ENCODE results near the gene CSF3. TPM values are rescaled to one million over a fixed set of nuclear protein-coding genes. Genes with fewer than 3 reads are reported as not detected.

CSF3 gene
- total RNA-seq, 2 donors from 2014 or later = 0.20 to 0.67 TPM

DNA sequence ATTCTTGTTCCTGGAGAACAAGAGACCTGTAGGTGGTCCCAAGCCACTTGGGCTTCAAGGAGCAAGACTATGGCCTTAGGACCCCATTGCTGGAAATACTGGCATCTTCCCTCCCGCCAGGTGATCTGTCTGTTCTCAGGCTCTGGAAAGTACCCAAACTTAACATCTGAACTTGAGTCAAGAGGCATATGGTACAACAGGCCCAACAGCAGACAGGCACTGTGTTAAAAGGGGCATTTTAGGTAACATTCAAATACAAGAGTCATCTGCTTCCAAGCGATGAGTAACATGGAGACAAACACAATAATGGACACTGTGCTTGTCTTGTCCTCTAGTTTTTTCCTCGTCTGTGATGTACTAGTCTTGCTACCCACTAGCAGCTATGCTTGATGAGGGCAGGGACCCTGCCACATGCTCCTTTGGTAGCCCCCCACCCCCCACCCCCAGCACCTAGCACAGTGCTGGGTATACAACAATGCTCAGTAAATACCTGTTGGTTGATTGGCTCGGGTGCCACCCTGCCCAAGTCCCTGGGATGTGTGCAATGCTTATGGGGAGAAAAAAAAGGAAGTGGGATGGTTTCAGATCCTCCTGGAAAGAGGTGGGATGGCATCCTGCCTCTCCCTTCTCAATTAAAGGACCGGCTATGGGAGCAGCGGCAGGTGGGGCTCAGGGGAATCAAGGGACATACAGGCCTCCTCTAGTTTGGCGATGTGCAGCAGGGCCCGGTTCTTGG is 19.4 kb downstream of the CSF3 start:
- DNase-seq = no peak
- no peak for ATAC-seq
- intact Hi-C loops (cut with DNase I, micrococcal nuclease) = no loop called here

DNA sequence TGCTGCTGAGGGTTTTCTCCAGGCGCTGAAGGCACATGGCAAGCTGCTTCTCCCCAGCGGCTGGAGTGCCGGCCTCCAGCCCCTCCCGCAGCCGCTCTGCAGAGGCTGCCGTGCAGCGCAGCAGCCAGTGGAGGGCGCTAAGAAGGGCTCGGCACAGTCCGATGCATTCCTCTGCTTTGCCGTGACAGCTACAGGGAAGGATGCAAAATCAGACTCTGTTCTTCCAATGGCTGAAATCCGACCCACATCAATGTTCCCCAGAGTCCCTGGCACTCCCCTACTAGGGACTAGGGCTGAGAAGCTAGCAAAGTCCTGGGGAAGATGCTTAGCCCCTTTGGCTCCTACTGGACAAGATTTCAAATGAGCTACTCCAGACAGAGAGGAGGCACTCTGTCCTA is 19.9 kb downstream of the CSF3 start:
- DNase-seq = peak in 1 of 2 donors; percentile 52
- intact Hi-C loops (cut with DNase I, micrococcal nuclease) = no loop called here
- ATAC-seq = peak; percentile 48

DNA sequence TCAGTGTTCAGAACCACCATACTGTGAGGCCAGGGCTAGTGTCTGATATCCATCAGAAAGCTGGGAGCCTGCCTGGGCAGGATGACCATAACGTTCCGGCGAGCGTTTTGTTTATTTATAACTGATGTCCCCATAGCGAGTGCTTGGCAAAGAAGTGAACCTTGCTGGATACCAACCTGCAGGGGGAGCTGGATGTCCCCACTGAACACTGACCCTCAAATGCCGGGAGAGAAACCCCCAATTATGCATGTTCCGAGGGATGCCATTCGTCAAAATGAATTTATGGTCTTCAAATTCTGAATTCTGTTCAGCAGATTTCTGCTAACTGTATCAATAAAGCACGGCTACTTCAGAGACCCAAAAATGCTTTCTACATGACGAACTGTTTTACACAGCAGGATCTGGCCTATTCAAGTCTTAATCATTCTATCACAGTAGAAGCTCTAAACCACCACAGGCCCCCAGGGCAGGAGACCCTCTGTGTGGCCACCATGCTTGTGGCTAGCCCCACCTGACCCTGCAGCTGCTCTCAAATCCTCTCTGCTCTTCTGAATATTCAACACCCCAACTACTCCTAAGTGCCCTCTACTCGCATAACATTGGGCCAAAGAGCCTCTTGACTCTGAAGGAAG is 23.8 kb downstream of the CSF3 start:
- DNase-seq = peak; percentile 55 to 74
- intact Hi-C loops (cut with DNase I, micrococcal nuclease) = no loop called here
- peak; percentile 26 for ATAC-seq

DNA sequence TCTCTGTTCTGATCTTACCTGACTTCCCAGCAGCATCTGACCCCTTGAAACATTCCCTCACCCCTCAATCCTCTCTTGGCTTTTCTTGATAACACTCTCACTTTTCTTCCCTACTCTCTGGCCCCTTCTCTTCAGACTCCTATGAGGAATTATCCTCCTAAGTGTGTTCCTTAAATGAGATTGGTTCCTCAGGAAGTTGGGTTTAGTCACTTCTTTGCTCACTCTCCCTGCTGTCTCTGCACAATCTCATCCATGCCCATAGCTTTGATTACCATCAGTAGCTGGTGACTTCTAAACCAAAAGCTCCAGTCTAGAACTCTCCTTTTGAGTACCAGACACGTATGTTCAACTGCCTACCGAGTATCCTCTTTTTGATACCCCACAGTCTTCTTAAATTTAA is 26.0 kb downstream of the CSF3 start:
- DNase-seq (no peak), ATAC-seq (no peak)
- intact Hi-C loops (cut with DNase I, micrococcal nuclease) = no loop called here

DNA sequence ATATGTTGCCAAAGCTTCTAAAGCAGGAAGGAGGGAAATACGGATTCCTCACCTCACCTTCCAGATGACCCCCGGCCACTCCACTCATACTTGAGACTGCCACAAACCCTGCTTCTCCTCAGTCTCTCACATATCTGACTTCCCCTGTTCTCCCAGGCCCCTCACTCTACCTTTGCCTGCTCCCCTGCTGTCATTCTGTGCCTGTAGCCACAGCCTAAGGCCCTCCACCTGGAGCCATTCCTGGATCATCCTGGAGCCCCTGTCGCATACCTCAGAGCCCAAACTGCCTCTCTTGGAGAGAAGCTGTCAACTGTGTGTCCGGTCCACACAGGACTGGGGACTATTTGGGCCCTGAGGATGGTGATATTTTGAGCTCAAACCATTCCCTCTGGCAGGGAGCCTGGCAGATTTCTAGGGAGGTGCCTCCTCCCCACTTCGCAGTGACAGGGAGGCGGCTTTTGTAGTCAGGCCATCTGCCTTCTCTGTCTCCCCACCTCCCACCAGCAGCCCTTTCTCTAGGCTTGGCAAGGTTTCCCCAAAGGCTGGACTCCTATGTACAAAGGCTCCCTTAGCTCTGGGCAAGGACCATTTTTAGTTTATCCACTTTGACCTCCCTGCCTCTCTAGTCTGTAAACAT is 41.3 kb downstream of the CSF3 start:
- DNase-seq (no peak), ATAC-seq (no peak)
- intact Hi-C loops (cut with DNase I, micrococcal nuclease) = no loop called here

DNA sequence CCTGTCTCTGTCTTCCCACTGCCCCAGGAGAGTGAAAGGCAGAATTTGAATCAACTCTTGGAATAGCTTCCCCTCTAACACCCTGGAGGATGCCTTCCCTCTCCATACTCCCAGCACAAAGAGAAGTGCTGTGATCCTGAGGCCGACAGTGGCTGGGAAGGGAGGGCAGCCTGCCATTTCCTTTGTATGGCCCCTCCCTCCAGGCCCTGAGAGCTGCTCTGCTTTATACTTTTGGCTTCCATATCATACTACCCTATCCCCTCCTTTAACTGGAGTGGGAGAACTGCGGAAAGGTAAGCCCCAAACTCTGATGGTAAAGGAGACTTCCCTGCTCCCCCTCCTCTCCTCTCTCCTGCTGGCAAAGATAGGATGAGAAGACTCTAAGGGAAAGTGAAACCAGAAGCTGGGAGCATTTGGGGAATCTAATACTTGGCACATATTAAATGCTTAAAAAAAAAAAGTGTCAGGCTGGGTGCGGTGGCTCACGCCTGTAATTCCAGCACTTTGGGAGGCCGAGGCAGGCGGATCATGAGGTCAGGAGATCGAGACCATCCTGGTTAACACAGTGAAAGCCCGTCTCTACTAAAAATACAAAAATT is 43.0 kb downstream of the CSF3 start:
- ATAC-seq (no peak), DNase-seq (no peak)
- intact Hi-C loops (cut with DNase I, micrococcal nuclease) = no loop called here

DNA sequence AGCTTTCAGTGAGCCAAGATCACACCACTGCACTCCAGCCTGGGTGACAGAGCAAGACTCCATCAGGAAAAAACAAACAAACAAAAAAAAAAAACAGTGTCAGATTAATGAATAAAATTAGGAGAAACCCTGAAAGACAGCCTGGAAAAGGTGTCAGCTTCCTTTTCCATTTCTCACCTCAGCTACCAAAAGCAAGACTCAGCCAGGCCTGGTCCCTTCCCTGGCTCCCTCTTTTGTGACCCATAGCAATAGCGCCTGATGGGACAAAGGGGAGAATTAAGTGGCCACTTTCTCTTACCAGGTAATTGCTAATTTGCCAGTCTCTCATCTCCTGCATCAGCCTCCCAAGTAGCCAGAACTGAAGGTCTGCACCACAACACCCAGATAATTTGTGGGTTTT is 43.6 kb downstream of the CSF3 start:
- no peak for ATAC-seq
- intact Hi-C loops (cut with DNase I, micrococcal nuclease) = no loop called here
- DNase-seq = no peak

DNA sequence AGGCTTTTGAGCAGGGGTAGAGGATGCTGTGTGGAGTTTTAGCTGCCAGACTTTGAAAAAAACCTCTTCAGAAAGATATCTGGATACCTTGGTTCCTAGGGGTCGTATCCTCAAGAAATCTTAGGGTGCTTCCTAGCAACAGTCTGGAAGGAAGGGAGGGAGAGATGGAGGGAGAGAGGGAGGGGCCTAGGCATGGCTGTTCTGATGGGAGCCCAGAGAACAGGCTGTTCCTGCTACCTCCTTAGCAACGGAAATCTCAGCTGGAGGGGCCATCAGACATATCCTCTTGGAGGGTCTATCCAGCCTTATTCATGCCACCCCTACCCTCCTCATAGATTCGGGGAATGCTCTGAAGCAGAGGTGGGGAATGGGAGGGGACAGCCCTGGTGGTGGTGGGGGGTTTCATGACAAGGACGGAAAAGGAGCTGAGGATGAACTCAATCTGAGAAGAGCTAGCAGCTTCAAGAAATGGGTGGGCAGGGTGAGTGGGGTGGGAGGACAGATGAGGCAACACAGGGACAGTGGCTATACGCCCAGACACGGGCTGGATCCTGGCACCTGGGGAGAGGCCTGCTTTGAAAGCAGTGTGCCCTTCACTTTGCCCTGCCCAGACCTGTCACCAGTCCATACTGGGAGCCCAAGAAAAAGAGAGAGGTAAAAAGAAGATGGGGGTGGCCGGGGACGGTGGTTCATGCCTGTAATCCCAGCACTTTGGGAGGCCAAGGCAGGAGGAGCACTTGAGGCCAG is 44.7 kb downstream of the CSF3 start:
- no peak for ATAC-seq
- no peak for DNase-seq
- intact Hi-C loops (cut with DNase I, micrococcal nuclease) = no loop called here

DNA sequence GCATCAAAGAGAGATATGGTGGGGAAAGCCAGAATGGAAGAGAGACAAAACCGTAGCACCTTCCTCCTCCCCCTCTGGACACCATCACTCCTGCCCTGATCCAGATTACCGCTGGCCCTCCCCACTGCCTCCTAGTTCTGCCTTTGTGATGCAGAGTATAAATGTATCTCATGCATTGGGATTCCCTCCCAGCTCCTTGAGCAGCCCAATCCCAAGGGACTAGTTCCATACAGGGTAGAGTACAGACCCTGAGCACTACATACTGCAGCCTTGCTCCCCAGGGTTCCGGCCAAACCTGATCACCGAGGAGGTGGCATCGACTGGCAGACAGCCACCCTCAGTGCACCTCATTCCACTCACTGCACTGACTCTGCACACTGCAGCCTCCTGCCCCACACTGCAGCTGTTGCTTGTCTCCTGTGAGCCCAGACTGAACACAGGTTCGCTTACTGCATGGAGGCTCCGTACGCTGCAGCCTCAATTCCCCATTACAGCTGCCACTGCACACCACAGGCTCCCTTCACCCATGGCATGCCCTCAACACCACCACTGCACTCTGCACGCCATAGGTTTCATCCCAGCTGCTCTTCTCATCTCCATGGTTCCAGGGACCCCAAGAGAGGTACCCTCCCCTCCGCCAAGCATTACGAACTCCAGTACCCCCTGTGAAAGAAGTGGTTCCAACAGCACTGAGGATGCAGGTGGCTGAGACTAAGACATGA is 45.8 kb downstream of the CSF3 start:
- no peak for ATAC-seq
- DNase-seq = no peak
- intact Hi-C loops (cut with DNase I, micrococcal nuclease) = no loop called here

DNA sequence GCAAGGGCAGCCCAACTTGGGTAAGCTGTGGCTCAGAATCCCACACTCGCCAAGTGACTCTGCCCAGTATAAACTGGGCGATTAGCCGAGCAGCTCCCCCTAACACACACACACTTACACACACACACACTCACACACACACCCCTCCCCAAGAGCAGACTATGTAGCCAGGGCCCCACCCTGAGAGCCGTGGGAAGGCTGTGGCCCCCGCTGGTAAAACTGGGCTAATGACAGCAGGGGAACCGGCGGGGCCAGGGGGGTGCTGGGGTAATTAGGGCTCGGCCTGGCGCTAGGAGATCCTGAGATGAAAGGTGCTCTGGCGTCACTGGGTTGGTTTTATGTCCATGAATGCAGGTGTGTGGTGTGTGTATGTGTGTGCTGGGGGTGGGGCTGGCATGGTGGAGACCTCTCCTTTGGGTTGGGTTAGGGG is 46.4 kb downstream of the CSF3 start:
- DNase-seq (peak in 1 of 2 donors; percentile 38), ATAC-seq (peak; percentile 6)
- intact Hi-C loops (cut with DNase I, micrococcal nuclease) = no loop called here

DNA sequence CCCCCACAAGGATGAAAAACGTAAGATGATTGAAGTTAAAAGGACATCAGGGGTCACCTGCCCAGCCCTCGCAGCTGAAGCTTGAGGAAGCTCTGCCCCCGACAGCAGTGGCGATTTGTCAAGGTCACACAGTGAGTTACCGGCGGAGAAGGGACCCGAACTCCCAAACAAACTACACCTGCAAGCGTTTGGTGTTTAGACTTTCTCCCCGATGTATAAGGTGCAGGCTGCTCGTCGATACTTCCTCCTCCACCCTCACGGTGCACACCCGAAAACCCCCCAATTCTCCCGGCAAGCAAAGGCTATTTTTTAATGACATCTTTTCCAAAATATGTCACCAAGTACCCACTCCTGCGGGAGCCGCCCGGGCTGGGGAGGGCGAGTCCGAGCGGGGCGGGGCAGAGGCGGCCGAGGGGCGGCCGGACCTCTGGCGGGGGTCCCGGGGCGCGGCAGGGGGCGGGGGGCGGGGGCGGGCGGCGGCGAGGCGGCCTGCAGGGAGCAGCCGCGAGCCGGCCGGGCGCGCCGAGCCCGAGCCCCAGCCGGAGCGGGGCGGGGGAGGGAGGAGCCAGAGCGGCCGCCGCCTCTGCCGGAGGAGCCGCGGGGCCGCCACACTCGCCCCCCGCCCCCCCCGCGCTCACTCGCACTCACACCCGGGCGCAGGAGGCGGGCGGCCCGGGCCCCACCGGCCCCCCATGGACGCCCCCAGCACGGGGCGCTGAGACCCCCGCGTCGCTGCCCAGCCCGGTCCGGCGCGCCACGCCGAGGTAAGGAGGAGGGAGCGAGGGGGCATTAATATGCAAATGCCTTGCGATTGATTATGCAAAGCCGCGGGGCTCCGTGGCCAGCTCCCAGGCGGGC is 47.3 kb downstream of the CSF3 start, which contains the start of gene THRA:
THRA (plus strand) TSS at position 637 of the 858 bp plus-strand sequence. CDS start 11,524 bp downstream, outside the sequence.
- intact Hi-C loops (cut with DNase I, micrococcal nuclease) = no loop called here
- DNase-seq (peak; percentile 57 to 81), ATAC-seq (peak; percentile 71)

DNA sequence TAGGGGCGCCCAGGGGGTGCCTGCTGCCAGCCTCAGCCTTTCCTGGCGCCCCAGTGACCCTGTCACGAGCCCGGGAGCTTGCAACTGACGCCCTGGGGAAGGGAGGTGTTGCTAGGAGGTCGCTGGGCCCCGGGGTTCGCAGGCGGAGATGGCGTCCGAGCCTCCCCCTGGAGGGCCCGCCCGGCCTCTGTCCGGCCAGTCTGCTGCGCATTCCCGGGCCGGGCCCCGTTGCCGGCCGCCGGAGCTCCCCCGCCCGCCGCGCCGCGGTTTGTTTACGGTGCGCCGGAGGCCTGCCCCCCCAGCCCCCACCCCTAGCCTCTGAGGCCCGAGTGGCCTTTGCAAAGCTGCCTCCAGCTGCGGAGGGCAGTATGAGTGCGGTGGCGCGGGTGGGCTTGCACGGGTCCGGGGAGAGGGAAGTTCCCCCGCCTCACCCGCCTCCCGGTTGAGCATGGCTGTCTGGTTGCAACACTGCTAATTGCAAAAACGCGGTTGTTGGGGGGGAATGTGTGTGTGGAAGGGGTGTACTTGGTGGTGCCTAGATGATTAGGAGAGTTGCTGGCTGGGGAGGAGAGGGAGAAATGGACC is 48.0 kb downstream of the CSF3 start:
- peak; percentile 63 to 66 for DNase-seq
- peak; percentile 58 for ATAC-seq
- intact Hi-C loops (cut with DNase I, micrococcal nuclease) = no loop called here

DNA sequence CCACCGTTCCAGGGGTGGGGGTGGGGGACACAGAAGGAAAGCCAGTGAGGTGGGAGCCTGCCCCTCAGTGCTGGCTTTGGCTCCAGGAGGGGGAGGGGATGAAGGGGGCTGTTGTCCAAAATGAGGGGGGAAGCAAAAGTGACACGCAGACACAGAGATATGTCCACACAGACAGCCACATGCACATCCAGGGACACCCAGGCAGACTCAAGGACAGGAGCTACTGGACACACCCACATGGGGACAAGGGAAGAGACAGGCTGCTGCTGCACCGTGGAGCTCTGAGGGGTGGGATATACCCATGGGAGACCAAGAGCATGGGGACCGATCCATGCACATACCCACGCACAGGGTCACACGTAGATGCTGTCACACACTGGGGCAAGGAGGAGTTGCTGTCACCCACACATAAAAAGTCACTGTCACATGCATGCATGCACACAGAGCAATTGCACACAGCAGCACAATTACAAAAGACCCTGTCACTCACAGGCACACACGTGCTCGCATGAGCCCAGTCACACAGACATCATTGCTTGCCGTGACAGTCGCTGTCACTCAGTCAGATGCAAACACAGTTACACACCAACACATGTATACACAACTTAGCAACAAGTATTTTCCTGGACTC is 48.8 kb downstream of the CSF3 start:
- intact Hi-C loops (cut with DNase I, micrococcal nuclease) = no loop called here
- DNase-seq (peak in 1 of 2 donors; percentile 56), ATAC-seq (peak; percentile 44)

DNA sequence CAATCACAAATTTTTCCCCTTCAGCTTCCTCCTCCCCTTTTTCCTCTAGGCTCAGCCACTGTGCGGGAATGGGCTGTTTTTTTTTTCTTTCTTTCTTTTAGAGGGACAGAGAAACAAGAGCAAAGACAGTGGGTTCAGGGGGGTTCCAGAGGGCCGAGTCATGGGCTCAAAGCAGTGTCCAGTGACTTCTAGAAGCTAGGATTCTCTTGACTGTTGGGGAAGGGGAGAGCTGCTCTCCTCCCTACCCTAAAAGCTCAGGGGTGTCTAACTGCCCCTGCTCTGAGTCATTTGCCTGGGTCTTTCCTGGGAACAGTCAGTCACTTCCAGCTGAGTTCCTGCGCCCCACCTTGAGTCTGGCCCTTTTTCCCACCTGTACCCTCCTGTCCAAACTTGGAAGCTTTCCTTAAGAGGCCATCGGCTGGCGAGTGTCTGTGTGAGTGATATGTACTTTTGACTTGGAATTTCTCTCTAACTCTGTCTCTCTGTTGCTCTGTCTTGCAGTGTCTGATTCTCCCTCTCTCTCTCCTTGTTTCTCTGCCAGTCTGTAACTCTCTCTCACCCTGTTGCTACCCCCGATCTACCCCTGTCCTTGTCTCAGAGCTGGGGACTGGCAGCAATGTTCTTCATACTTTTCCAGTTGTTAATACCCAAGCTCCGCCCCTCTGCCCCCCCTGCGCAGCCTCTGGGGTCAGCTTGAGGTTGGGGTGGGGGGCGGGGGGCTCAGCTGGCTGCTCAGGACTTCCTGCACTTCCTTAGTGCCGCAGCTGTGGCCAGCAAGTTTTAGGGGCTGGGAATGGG is 49.9 kb downstream of the CSF3 start:
- intact Hi-C loops (cut with DNase I, micrococcal nuclease) = loop anchor here in 1 of 2 donors (5.0 kb wide), 1 partner anchor 42 kb away; no protein-coding TSS in a partner anchor
- DNase-seq (no peak), ATAC-seq (no peak)

DNA sequence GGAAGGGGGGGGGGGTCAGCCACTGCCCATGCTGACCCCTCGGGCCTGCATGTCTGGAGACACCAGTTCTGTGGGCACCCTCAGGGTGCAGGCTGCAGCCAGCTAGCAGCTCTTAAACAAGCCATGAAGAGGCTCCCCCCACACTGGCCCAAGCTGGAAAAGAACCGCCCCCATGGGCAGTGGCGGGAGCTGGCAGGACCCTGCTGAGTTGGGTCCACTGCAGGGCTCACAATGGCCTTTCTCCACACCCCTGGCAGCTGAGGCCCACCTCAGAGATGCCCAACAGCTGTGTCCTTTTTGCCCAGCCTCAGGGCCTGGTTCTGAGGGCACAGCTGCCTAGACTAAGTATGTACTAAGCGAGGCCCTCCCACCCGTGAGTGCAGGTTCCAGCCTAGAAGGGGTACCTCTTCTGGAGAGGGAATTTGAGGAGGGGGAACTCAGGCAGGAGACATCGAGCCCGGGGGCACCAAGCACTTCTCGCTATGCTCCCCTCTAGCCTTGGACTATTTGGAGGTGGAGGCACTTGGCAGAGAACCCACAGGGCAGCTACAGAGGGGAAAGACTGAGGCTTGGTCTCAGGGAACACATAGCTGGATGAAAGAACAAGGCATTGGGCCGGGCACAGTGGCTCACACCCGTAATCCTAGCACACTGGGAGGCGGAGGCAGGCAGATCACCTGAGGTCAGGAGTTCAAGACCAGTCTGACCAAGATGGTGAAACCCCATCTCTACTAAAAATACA is 50.7 kb downstream of the CSF3 start:
- DNase-seq = peak in 1 of 2 donors; percentile 36
- intact Hi-C loops (cut with DNase I, micrococcal nuclease) = loop anchor here in 1 of 2 donors (5.0 kb wide), 1 partner anchor 41 kb away; no protein-coding TSS in a partner anchor
- no peak for ATAC-seq
